ENCODE data around the gene DUSP12.

Gene DUSP12

DNA sequence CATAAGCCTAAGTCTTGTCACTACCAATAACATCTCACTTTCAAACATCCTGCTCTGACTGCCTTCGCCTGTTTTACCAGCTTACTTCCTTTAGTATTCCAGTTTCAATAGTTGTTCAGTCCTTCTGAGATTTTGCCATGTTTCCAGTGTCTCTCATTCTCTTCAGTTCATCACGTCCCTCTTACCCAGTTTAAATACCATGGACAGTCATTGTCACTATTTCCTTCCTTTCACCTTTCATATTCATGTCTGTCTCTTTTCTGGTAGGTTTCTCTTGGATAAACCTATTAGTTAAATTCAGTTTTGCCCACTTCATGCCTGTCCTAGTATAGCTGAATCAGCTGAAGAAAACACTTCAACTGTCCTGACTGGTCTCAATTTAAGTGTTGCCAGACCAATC is 22.4 kb downstream of the DUSP12 start:
- no peak for DNase-seq

DNA sequence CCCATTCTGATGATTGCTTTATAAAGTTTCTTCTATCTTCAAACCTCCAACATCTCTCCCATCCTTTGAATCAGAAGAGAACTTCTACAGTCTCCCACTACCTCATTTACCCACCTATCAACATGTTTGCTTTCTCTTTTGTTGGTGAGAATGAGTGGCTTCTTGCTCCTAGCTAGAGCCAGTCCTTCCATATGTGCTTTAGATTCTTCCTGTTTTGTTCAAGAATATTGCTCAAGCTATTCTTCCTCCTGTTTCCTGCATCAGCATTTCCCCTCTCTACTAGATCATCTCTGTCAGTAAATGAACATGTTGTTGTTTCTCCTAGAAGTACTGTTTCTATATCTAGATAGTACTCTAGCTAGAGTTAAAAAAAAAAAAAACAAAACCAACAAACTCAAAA is 22.8 kb downstream of the DUSP12 start:
- DNase-seq: no peak

DNA sequence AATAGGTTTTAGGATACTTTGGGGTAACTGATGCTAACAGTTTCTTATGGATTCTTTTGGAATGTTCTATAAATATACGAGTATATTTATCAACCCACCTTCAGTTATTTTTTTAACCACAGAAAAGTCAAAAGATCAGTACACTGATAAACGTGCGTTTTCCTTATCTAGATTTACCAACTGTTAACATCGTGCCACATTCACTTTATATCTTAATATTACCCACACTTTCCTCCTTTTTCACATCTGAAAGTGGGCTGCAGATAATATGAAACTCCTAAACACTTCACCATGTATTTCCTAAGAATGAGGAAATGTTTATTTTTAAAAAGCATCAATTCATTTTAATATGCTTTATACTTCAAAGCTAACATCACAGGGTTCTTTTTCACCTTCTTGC is 24.2 kb downstream of the DUSP12 start:
- no peak for DNase-seq

DNA sequence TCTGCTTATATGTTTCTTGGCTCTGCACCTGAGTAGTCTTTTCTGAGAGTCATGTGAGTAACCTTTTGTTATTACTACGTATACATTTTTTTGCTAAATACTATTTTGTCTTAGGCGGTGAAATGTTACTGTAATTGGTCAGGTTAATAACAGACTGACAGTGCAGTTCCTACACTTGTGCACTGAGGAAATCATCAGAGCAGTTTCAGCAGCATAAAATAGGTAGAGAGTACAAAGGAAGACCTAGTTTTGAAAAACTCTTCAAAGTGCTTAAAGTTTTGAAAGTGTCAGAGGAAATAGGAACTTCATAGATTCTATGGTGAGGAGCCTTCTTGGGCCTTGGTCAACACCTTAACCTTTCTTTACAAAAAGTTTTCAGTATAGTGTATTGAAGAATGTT is 27.7 kb downstream of the DUSP12 start:
- DNase-seq: no peak

DNA sequence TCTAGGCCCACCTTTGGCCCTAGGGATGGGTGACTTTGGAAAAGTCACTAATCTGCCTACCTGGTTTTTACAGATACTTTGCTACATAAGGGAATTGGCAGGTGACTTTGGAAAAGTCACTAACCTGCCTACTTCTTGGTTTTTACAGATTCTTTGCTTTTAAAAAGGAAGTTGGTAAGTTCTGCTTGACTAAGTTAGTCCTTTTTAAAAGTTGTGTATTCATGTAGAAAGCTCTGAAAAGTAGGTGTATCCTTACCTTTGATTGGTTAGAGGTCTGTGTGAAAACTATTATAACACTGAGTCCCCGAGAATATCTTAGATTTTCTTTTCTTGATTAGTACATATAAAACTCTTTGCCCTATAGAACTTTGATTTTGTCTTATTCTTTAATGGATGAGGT is 28.9 kb downstream of the DUSP12 start:
- DNase-seq: no peak

DNA sequence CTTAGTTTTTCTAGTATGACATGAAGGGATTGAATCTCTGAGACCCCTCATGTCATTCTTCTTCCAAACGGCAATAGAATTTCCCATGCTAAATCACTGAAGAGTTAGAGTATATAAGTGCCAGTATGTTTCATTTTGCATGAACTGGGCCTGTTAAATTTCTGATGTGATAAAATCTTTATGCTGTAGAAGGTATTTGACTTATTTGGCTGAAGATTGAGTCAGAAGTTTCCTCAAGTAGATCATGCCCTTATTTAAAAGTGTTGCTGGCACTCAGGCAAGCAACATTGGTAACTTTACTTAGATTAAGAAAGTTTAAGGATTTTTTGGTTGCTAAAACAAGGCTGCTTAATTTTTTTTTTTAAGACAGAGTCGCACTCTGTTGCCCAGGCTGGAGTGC is 29.8 kb downstream of the DUSP12 start:
- peak; percentile 12 for DNase-seq

DNA sequence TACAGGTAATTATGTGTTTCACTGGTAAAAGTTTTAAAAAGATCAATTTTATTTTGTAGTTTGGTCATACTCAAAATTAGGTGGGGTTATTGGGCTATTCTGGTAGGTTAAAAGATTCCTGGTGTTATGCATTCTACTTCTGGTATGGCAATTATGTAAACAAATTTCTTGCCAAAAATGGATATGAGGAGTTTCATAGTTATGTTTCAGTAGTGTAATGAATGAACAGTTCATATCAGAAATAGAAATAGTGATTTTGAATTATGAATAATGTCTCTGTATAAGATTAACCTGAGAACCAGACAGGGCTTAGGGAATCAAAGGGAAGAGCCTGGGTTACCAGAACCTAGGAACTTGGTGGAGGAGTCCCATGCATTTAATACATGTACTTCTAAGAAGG is 32.4 kb downstream of the DUSP12 start:
- DNase-seq: peak; percentile 50

DNA sequence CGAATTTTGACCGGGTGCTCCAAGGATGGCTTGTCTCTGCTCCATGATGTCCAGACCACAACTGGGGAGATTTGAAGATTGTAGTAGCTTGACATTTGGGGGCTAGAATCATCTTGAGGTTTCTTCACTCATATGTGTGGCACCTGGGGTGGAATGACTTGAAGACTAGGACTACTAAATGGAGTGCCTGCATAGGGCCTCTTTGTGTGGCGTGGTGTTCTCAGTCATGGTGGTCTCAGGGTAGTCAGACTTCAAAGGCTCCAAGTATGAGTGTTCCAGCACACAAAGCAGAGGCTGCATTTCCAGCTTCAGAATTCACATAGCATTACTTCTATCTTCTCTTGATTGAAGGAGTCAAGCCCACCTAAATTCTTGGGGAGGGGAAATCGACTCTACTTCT is 33.3 kb downstream of the DUSP12 start:
- DNase-seq: no peak

DNA sequence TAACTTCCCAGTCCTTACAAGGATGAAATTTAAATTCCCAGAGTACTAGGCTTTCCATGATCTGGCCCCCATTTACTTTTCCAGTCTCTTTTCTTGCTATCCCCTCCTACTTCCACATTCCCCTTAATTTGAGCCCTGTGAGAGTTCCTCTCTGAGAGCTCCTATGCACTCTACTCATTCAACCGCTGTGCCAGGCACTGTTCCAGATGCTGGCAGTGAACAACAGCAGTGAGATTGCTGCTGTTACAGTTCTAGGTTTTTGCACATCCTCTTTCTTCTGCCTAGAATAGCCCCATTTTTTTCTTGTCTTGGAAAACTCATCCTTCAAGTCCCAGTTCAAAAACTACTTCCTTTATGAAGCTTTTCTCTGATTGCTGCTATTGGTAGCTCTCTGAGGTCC is 35.4 kb downstream of the DUSP12 start:
- DNase-seq: no peak

DNA sequence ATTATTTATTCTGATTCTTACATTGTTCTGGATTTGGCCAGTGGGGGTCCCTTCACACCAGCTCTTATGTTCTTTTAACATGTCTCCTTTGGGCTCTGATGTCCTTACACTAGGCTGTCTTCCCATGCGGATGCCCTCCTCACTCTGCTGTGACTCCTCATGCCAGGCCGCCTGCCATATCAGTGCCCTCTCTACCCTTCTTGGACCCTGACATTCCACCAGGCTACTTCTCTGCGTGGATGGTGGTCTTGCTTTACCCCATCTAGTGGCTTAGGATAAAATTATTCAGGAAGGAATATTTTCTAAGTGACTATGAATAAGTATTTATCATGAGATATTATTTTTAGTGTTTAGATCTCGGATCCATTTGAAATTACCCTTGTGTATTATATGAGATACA is 37.8 kb downstream of the DUSP12 start:
- DNase-seq: no peak

DNA sequence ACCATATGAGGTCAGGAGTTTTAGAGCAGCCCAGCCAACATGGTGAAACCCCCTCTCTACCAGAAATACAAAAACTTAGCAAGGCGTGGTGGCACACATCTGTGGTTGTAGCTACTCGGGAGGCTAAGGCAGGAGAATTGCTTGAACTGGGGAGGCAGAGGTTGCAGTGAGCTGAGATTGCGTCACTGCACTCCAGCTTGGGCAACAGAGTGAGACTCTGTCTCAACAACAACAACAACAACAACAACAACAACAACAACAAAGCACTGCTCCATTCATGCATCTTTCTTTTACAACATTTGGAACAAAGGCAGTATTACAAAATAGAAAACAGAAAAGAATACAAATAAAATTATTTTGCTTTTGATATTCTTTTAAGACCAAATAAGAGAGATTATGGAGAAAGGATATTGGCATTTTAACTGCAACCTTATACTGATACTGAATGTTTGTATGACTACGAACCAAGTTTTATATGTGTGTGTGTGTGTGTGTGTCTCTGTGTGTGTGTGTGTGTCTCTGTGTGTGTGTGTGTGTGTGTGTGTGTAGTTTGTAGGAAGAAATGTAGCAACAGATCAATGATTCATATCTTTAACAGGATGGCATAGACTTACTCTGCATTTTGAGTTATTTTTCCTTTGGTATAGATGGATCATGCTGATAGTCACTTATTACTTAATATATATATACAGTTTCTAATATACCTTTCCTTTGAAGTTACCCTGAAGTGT is 41.2 kb downstream of the DUSP12 start:
- no peak for DNase-seq

DNA sequence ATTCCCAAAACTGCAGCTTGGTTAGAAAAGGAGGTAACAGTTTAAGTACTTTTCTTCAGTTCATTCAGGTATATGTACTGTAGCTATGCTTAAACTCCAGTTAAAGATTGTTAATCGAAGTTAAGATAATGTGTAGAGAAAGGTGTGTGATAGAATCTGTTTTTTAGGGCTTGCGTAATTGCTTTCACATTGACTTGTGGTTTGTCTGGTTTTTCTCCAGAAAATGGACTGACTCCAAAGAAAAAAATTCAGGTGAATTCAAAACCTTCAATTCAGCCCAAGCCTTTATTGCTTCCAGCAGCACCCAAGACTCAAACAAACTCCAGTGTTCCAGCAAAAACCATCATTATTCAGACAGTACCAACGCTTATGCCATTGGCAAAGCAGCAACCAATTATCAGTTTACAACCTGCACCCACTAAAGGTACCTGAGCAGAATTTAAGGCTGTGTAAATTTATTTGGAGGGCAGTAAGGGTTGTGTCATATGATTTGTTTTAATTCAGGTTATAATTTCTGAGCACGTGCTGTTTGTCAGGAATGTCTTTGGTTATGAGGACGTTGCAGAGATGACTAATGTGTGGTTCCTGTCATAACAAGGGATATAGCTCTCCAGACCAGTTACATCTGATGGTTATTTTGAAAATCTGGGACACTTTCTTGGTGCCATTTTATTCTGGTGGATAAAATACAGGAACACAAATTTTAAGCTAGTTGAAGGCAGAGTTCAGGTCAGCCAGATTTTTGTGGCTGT is 42.5 kb downstream of the DUSP12 start:
- DNase-seq: peak; percentile 58

DNA sequence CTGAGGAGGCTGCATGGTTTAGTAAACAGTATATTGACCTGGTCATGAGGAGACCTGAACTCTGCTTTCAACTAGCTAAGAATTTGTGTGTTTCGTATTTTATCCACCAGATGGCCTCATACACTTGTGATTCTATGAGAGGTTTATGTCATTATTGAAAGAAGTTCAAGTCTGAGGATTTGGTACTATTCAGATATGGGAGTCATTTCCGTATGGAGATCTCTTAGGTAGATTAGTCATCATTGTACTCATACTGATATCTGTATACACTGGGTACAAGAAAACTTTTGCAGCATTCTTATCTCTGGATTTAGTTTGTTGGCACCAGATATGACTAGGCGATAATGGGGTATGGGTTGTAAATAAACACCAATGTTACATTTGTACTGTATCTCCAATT is 43.2 kb downstream of the DUSP12 start:
- DNase-seq: peak; percentile 82

DNA sequence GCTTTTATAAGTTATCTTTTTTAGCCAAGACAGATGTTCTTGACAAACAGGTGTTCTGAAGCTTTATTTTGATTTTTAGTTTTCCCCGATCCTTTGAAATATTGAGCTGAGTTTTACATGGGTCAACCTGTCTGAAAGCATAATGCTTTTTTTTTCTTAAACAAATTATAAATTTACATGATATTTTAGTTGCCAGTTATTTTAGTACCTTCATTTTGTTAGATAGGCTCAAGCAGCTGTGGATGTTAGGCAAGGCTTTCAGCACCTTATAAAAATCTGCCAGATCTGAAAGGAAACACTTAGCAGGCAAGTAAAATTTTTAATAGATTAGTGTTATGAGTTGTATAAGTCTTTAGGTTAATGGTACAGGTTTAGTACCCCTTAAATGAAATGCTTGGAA is 50.2 kb downstream of the DUSP12 start:
- no peak for DNase-seq

DNA sequence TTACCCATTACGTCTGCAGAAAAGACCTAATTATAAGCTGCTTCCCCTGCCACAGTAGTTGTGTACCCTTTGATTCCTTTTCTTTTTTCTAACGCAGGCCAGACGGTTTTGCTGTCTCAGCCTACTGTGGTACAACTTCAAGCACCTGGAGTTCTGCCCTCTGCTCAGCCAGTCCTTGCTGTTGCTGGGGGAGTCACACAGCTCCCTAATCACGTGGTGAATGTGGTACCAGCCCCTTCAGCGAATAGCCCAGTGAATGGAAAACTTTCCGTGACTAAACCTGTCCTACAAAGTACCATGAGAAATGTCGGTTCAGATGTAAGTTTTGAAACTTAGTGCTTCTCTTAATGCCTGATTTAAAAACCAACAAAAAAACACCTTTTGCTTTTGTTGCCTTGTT is 52.4 kb downstream of the DUSP12 start:
- DNase-seq: no peak

DNA sequence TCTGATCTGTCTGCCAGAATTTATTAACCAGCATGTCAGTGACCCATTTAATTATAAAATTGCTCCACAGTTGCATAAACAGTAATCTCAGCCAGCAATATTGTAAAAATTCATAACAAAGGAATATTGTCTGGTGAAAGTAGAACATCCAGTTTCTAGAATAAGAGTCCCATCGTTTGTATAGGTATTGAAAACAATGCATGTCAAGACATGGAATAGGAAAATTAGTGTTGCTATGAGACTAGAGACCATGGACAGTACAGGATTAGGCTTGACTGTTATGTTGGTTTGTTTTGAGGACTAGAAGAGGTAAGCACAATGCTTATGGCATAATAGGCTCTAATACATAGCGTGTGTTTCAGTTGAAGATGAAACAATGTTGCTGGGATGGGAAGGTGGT is 53.6 kb downstream of the DUSP12 start:
- no peak for DNase-seq

DNA sequence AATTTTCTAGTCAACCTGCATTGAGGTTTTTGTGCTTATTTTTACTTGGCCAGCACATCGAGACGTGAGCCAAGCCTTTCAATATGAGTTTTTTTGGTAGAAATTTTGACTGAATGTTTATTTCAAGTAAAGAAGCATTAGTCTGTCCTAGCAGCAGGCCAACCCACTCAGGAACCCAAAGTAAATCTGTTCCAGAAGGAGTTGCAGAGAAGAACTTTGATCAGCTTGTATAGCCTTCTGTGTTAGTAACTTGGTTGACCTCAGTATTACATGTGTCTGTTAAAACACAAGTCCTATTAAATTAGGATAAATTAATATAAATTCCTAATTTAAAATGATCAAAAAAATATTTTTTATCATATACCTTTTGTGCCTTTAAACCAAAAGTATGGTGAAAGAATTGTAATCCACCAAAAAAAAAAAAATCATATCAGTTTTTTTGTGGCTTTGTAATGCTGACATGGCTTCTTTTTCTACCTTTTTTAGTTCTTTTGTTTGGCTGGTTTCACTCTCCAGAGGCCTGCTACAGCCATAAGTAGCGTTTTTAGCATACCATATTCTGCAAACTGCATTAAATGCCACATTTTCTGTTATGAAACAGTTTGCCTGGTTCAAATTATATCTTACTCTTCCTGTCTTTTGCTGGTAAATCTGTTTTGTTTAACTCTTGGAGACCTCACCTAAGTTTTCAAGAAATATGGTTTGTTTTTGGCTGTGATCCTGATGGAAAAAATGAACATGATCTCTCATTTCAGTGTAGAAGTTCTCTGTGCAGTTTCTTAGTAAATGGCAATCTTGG is 56.0 kb downstream of the DUSP12 start:
- no peak for DNase-seq

Data from EL (cell line).